Spleen (tissue), 11 donors: ENCODE results near the gene FILIP1L. TPM values are rescaled to one million over a fixed set of nuclear protein-coding genes. Genes with fewer than 3 reads are reported as not detected.

ENCODE experiments used
- DNase-seq: peaks from one replicate; pipeline ENCODE4 v3.0.0-alpha.2; 2020
- H3K27ac ChIP-seq, 8 donors: fragments of 200-600 bp; sonication (generic) in 7 of 8; 1 replicate in 4 of 8; 2 replicates in 4 of 8; pipeline versions ENCODE4 v1.5.0 to v1.8.0; 2016 to 2021; ENCODE audit warnings: inconsistent platforms in 4 of 8, mild to moderate bottlenecking in 4 of 8, moderate library complexity in 1 of 8
- H3K27me3 ChIP-seq, 7 donors: fragments of 200-600 bp; sonication (generic) in 6 of 7; replicated peaks in 1 of 7; 1 replicate in 4 of 7; 2 replicates in 3 of 7; pipeline versions ENCODE4 v1.5.0 to v1.8.0; 2016 to 2021; ENCODE audit warnings: inconsistent platforms in 3 of 7, mild to moderate bottlenecking in 1 of 7
- H3K36me3 ChIP-seq, 6 donors: fragments of 200-600 bp; sonication (generic) in 5 of 6; 1 replicate in 4 of 6; 2 replicates in 2 of 6; pipeline versions ENCODE4 v1.5.0 to v1.8.0; 2016 to 2021; ENCODE audit warnings: inconsistent platforms in 2 of 6
- H3K4me1 ChIP-seq, 6 donors: fragments of 200-600 bp; sonication (generic) in 5 of 6; 1 replicate in 3 of 6; 2 replicates in 3 of 6; pipeline versions ENCODE4 v1.5.0 to v1.8.0; 2016 to 2021; ENCODE audit warnings: inconsistent platforms in 3 of 6
- H3K4me3 ChIP-seq, 8 donors: fragments of 200-600 bp; sonication (generic) in 7 of 8; 1 replicate in 4 of 8; 2 replicates in 4 of 8; pipeline versions ENCODE4 v1.5.0 to v1.8.0; 2016 to 2021; ENCODE audit warnings: inconsistent platforms in 4 of 8, mild to moderate bottlenecking in 4 of 8, moderate library complexity in 2 of 8
- H3K9me3 ChIP-seq, 8 donors: fragments of 200-600 bp; sonication (generic) in 7 of 8; 1 replicate in 4 of 8; 2 replicates in 4 of 8; pipeline versions ENCODE4 v1.5.0 to v1.8.0; 2016 to 2021; ENCODE audit warnings: inconsistent platforms in 4 of 8
- POLR2A ChIP-seq, 3 donors: fragments of 450-650 bp; IDR thresholded peaks; one replicate each; pipeline ENCODE4 v1.5.1; 2017; ENCODE audit warnings: antibody characterized with exemption in 3 of 3, mild to moderate bottlenecking in 1 of 3
- POLR2AphosphoS5 ChIP-seq, 3 donors: sonication (generic); formaldehyde crosslinking; IDR thresholded peaks; one replicate each; pipeline ENCODE4 v1.5.1; 2017; ENCODE audit warnings: antibody characterized with exemption in 3 of 3
- WGBS, 5 donors: extraction: QIAGEN DNeasy Blood & Tissue Kit in 3 of 5; methylation state at CpG; one replicate each; pipeline versions ENCODE4 v1.1.5 to v1.1.7; 2013 to 2018; 5-methylcytosine and 5-hydroxymethylcytosine counted together
- intact Hi-C: fragments of 100-400 bp; cut with DNase I; formaldehyde crosslinking; loops from one replicate; pipeline ENCODE4 v1.15.0; 2023; ENCODE audit warnings: low total_unique reads
- polyA plus RNA-seq, 3 donors: library from polyadenylated mRNA; stranded (reverse); fragments of 200-250 nt; gene quantifications; one replicate each; pipeline ENCODE4 v1.2.1, GENCODE V29; 2013
- total RNA-seq, 7 donors: library from RNA; depleted of rRNA in 3 of 7; stranded (reverse); fragments of >200 nt in 3 of 7; fragmentation: NEBNext Ultra II Directional in 4 of 7; extraction: Animal tissue kit (Norgen Biotek cat#: 25700) in 4 of 7; gene quantifications; one replicate each; pipeline versions ENCODE4 v1.1.0 to v1.2.1, GENCODE V29; 2016 to 2021
- TF ChIP-seq, protein P1 (sequence below), 11 experiments: fragments of 200-600 bp in 7 of 11; fragments of 450-650 bp in 4 of 11; sonication (generic) in 4 of 11; IDR thresholded peaks in 8 of 11; conservative IDR thresholded peaks in 3 of 11; 1 replicate in 7 of 11; 2 replicates in 4 of 11; pipeline versions ENCODE4 v1.4.0 to v1.8.0; 2016 to 2021; ENCODE audit warnings: antibody characterized with exemption in 11 of 11, inconsistent platforms in 4 of 11, mild to moderate bottlenecking in 1 of 11
- donor health status: healthy with polysubstance abuse.
- donor health status: DM: no; HTN: no; CAD: no; lungs with moderate emphysema.
- donor health status: DM: no; HTN: no; CAD: no.
- donor health status: Bipolar disorder and iron deficiency.
- donor health status: healthy.
- donor health status: DM: no; HTN: no; CAD: no.
- donor health status: DM: yes; HTN: yes; CAD: no.

Gene FILIP1L
- total and polyA plus RNA-seq, 10 donors = 11.1 to 47.7 (median 30.9) TPM

DNA sequence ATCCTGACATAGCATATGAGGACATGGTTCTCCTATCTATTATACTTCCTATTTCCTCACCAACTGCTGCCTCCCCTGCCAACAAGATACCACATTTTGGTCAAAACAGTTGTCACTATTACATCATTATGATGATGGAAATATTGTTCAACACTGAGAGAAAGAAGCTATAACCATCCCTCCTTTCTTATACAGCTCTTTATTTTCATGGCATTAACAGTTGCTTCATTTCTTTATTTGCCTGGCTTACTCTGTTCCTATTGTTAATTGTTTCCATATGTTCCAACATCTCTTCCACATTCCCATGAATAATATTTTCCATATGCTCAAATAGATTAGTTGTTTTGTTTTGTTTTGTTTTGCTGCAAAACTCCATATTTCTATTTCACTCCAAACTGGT, 40.8 kb upstream of the FILIP1L start:
- H3K4me1 ChIP-seq = peaks cover 0 to 19% (median 11%) of the 10 kb centered on the region in 6 donors
- H3K9me3 ChIP-seq = peaks cover 0 to 29% (median 23%) of the 10 kb centered on the region in 8 donors
- intact Hi-C loops = no loop called here
- peaks cover 0 to 34% (median 5%) of the 10 kb centered on the region in 6 donors for H3K36me3 ChIP-seq
- TF ChIP-seq, protein P1, sequence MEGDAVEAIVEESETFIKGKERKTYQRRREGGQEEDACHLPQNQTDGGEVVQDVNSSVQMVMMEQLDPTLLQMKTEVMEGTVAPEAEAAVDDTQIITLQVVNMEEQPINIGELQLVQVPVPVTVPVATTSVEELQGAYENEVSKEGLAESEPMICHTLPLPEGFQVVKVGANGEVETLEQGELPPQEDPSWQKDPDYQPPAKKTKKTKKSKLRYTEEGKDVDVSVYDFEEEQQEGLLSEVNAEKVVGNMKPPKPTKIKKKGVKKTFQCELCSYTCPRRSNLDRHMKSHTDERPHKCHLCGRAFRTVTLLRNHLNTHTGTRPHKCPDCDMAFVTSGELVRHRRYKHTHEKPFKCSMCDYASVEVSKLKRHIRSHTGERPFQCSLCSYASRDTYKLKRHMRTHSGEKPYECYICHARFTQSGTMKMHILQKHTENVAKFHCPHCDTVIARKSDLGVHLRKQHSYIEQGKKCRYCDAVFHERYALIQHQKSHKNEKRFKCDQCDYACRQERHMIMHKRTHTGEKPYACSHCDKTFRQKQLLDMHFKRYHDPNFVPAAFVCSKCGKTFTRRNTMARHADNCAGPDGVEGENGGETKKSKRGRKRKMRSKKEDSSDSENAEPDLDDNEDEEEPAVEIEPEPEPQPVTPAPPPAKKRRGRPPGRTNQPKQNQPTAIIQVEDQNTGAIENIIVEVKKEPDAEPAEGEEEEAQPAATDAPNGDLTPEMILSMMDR (IDR thresholded peaks at IDR 0.05 in 8 of 11, conservative IDR thresholded peaks at IDR 0.05 in 3 of 11) = no peak
- TF ChIP-seq POLR2AphosphoS5 (IDR thresholded peaks at IDR 0.05) (no peak), POLR2A (IDR thresholded peaks at IDR 0.05) (no peak)
- no peaks in the 10 kb centered on the region for H3K27me3 ChIP-seq
- H3K27ac ChIP-seq = no peak overlapping the region
- no peak for DNase-seq
- H3K4me3 ChIP-seq = no peak overlapping the region

DNA sequence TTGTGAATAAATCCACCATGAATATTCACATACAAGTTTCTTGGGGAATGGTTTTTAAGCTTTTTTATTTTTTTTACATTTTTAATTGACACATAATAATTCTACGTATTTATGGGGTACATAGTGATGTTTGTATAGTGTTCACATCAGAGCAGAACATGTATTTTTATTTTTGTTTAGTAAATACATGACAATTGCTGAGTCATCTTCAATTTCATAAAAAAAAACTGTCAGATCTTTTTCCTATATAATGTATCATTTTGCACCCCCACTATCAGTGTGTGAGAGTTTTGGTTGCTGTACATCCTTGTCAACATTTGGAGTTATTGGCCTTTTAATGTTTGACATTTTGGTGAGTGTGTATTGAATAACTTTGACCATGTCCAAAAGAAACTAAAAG, 39.9 kb upstream of the FILIP1L start:
- intact Hi-C loops = no loop called here
- DNase-seq = no peak
- no peak overlapping the region for H3K27ac ChIP-seq
- peaks cover 0 to 41% (median 5%) of the 10 kb centered on the region in 6 donors for H3K36me3 ChIP-seq
- H3K4me1 ChIP-seq = peaks cover 0 to 14% (median 9%) of the 10 kb centered on the region in 6 donors
- peaks cover 0 to 29% (median 23%) of the 10 kb centered on the region in 8 donors for H3K9me3 ChIP-seq
- no peaks in the 10 kb centered on the region for H3K27me3 ChIP-seq
- no peak overlapping the region for H3K4me3 ChIP-seq
- TF ChIP-seq, protein P1 (IDR thresholded peaks at IDR 0.05 in 8 of 11, conservative IDR thresholded peaks at IDR 0.05 in 3 of 11) = no peak
- TF ChIP-seq POLR2A (IDR thresholded peaks at IDR 0.05) (no peak), POLR2AphosphoS5 (IDR thresholded peaks at IDR 0.05) (no peak)
- 96 to 100% (median 98%) methylated on average over 1 of the region's 1 CpG for WGBS, 5 donors

DNA sequence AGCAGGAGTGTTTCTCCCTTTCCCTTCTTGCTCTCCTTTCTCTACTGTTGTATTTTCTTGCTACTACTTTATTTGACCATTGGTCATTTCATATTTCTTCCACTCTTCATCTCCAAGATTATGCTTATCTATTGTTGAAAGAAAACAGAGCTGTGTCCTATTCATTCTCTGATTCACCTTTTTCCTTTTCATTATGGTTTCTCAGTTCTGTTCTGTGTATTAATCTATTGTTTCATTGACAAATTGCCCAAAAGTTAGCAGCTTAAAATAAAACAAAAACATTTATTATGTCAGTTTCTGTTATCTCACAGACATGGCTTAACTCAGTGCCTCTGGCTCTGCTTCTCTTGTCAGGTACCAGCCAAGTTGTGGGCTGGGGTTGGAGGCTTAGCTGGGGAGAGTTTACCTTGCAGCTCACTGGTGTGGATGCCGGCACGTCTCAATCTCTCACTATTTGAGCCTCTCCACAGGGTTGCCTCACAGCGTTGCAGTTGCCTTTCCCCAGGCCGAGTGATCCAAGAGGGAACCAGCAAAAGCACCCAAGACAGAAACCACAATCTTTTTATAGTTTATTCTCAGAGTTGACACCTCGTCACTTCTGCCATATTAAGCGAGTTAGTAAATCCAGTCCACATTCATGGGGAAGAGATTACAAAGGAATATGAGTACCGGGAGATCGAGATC, 36.9 kb upstream of the FILIP1L start:
- DNase-seq = no peak
- H3K27ac ChIP-seq = no peak overlapping the region
- intact Hi-C loops = no loop called here
- WGBS, 5 donors = 75 to 90% (median 82%) methylated on average over 8 of the region's 8 CpGs
- H3K9me3 ChIP-seq = peaks cover 0 to 23% (median 17%) of the 10 kb centered on the region in 8 donors
- H3K27me3 ChIP-seq = no peaks in the 10 kb centered on the region
- TF ChIP-seq, protein P1 (IDR thresholded peaks at IDR 0.05 in 8 of 11, conservative IDR thresholded peaks at IDR 0.05 in 3 of 11) = no peak
- TF ChIP-seq POLR2A (IDR thresholded peaks at IDR 0.05) (no peak), POLR2AphosphoS5 (IDR thresholded peaks at IDR 0.05) (no peak)
- H3K36me3 ChIP-seq = peaks cover 0 to 40% (median 5%) of the 10 kb centered on the region in 6 donors
- no peaks in the 10 kb centered on the region for H3K4me1 ChIP-seq
- no peak overlapping the region for H3K4me3 ChIP-seq

DNA sequence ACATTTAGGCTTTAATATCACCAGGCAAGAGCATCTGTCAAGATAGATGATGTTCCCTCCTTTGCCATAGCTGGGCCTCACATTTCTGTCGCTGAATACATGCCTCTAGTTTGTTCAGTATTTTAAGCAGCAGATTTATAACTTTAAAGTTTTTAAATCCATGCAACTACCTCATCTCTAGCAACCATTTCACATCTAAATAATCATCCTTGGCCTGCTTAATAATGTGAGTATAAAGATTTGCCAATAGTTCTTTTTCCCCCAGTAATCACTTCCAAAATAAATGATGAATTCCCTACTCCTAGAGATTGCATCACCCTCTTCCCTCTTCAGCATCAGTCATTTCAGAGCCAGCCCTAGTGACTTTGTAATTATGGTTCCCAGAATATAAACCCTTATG, 36.2 kb upstream of the FILIP1L start:
- Histone ChIP-seq H3K4me3 (no peak overlapping the region), H3K4me1 (no peaks in the 10 kb centered on the region), H3K9me3 (peaks cover 0 to 16% (median 10%) of the 10 kb centered on the region in 8 donors), H3K27me3 (no peaks in the 10 kb centered on the region), H3K36me3 (peaks cover 0 to 40% (median 5%) of the 10 kb centered on the region in 6 donors), H3K27ac (no peak overlapping the region)
- WGBS, 5 donors = 88 to 100% (median 94%) methylated on average over 1 of the region's 1 CpG
- intact Hi-C loops = no loop called here
- TF ChIP-seq POLR2A (IDR thresholded peaks at IDR 0.05) (no peak), POLR2AphosphoS5 (IDR thresholded peaks at IDR 0.05) (no peak)
- TF ChIP-seq, protein P1 (IDR thresholded peaks at IDR 0.05 in 8 of 11, conservative IDR thresholded peaks at IDR 0.05 in 3 of 11) = no peak
- no peak for DNase-seq
